ENCODE data around the gene DUSP7.

GRCh38 chr3:52015438-52016228 lies 40.7 kb downstream of the DUSP7 start:
- TF ChIP-seq CTCF (IDR thresholded peaks at IDR 0.05) (no peak), EZH2 (IDR thresholded peaks at IDR 0.05) (no peak)
